GM12878 (cell line): ENCODE data around the gene OR51E2. TPM values are rescaled to one million over a fixed set of nuclear protein-coding genes. Genes with fewer than 3 reads are reported as not detected.

Experiments used
- ATAC-seq: fragments of 200-7000 bp; cut with Tn5 transposase; 3 replicates; pipeline ENCODE4 v1.9.1; 2020; ENCODE audit warnings: mild to moderate bottlenecking, moderate library complexity
- BruUV-seq: library from RNA; stranded (reverse); fragments of 400-500 nt; replicated peaks from 2 replicates; lab custom pipeline; 2021; lab: Mats Ljungman, UMichigan
- CTCF ChIA-PET: fragments of 300-600 bp; sonication (Branson Sonifier 250); formaldehyde crosslinking; extraction: SDS; loops from one replicate; lab custom pipeline; 2021; ENCODE audit warnings: inconsistent platforms; lab: Yijun Ruan, JAX
- POLR2A ChIA-PET: fragments of 350-600 bp; formaldehyde crosslinking; extraction: SDS; loops from one replicate; lab custom pipeline; 2021; ENCODE audit warnings: inconsistent platforms; lab: Charles Lee
- RAD21 ChIA-PET: fragments of 300-600 bp; sonication (Branson Sonifier 250); formaldehyde crosslinking; loops from one replicate; lab custom pipeline; 2023; ENCODE audit warnings: antibody characterized with exemption; ENCODE audit not compliant: unreplicated experiment; lab: Charles Lee
- SMC1A ChIA-PET: fragments of 300-600 bp; sonication (Branson Sonifier 250); formaldehyde crosslinking; loops from one replicate; lab custom pipeline; 2023; ENCODE audit not compliant: unreplicated experiment, uncharacterized antibody; lab: Charles Lee
- DNase-seq: peaks from one replicate; pipeline ENCODE4 v3.0.0-alpha.2; 2011; ENCODE audit warnings: low read depth, low spot score
- FAIRE-seq: peaks from 3 replicates; lab custom pipeline; 2011; peaks lifted over from hg19 to GRCh38; lab: Jason Lieb, UNC
- H2AFZ ChIP-seq: 2 replicates; pipeline ENCODE4 v1.6.0; 2011; ENCODE audit warnings: low read depth, low read length, control low read depth; ENCODE audit not compliant: control insufficient read depth
- H3K27ac ChIP-seq: 2 replicates; pipeline ENCODE4 v1.5.1; 2011; ENCODE audit warnings: control low read depth; ENCODE audit not compliant: control insufficient read depth, insufficient read depth
- H3K27me3 ChIP-seq, 2 experiments: replicated peaks in 1 of 2; 2 replicates each; pipeline versions ENCODE4 v1.6.0 to v1.6.1; 2011; ENCODE audit warnings: low read length in 1 of 2; ENCODE audit not compliant: control insufficient read depth in 2 of 2, insufficient read depth in 2 of 2
- H3K36me3 ChIP-seq, 2 experiments: 2 replicates each; pipeline ENCODE4 v1.5.1; 2011; ENCODE audit warnings: low read length in 1 of 2; ENCODE audit not compliant: control insufficient read depth in 2 of 2, insufficient read depth in 2 of 2
- H3K4me1 ChIP-seq: 2 replicates; pipeline ENCODE4 v1.6.1; 2011; ENCODE audit warnings: mild to moderate bottlenecking, low read length, moderate library complexity, mixed read lengths; ENCODE audit not compliant: control insufficient read depth, insufficient read depth
- H3K4me2 ChIP-seq: 2 replicates; pipeline ENCODE4 v1.6.0; 2011; ENCODE audit warnings: control low read depth; ENCODE audit not compliant: control insufficient read depth, insufficient read depth
- H3K4me3 ChIP-seq: fragments of 200-600 bp; sonication (generic); 2 replicates; pipeline ENCODE4 v1.5.1; 2016
- H3K79me2 ChIP-seq: 2 replicates; pipeline ENCODE4 v1.6.0; 2011; ENCODE audit warnings: low read length; ENCODE audit not compliant: control insufficient read depth, insufficient read depth
- H3K9ac ChIP-seq: 2 replicates; pipeline ENCODE4 v1.8.0; 2011; ENCODE audit warnings: low read length, control low read depth, mixed read lengths; ENCODE audit not compliant: control insufficient read depth, insufficient read depth
- H3K9me3 ChIP-seq: replicated peaks from 3 replicates; pipeline ENCODE4 v1.5.1; 2011; ENCODE audit warnings: mild to moderate bottlenecking, low read length; ENCODE audit not compliant: control insufficient read depth, insufficient read depth
- H4K20me1 ChIP-seq: 2 replicates; pipeline ENCODE4 v1.6.0; 2011; ENCODE audit not compliant: control insufficient read depth, insufficient read depth
- CEBPZ ChIP-seq: fragments of 150-350 bp; IDR thresholded peaks from 2 replicates; pipeline ENCODE4 v1.6.1; 2016; ENCODE audit warnings: low read depth, low read length
- E4F1 ChIP-seq: fragments of 450-650 bp; IDR thresholded peaks from 2 replicates; pipeline ENCODE4 v1.6.1; 2018; ENCODE audit warnings: borderline replicate concordance, mild to moderate bottlenecking; ENCODE audit not compliant: partially characterized antibody
- FOXK2 ChIP-seq: fragments of 450-650 bp; IDR thresholded peaks from 2 replicates; pipeline ENCODE4 v1.6.1; 2017; ENCODE audit warnings: mild to moderate bottlenecking, moderate library complexity
- JUND ChIP-seq: IDR thresholded peaks from 2 replicates; pipeline ENCODE4 v1.6.1; 2012; ENCODE audit warnings: low read depth, mild to moderate bottlenecking, low read length, improper control_type of control experiment, moderate library complexity
- KDM1A ChIP-seq: fragments of 200-600 bp; sonication (generic); IDR thresholded peaks from 2 replicates; pipeline ENCODE4 v1.6.1; 2016; ENCODE audit warnings: borderline replicate concordance
- MLLT1 ChIP-seq: fragments of 450-650 bp; IDR thresholded peaks from 2 replicates; pipeline ENCODE4 v1.6.1; 2016; ENCODE audit warnings: mild to moderate bottlenecking
- PML ChIP-seq: IDR thresholded peaks from 2 replicates; pipeline ENCODE4 v1.6.1; 2012; ENCODE audit warnings: low read length, inconsistent platforms
- SMAD1 ChIP-seq: fragments of 450-650 bp; IDR thresholded peaks from 2 replicates; pipeline ENCODE4 v1.6.1; 2018; ENCODE audit warnings: mild to moderate bottlenecking, low read depth; ENCODE audit not compliant: partially characterized antibody
- STAT1 ChIP-seq: fragments of 450-650 bp; conservative IDR thresholded peaks from 2 replicates; pipeline ENCODE4 v1.6.1; 2014; ENCODE audit warnings: antibody characterized with exemption, mild to moderate bottlenecking
- SUPT20H ChIP-seq: IDR thresholded peaks from 2 replicates; pipeline ENCODE4 v1.6.1; 2011; ENCODE audit warnings: low read depth, mild to moderate bottlenecking, low read length, moderate library complexity, borderline replicate concordance; ENCODE audit not compliant: control insufficient read depth
- SUZ12 ChIP-seq: fragments of 200-600 bp; sonication (generic); IDR thresholded peaks from one replicate; pipeline ENCODE4 v1.6.1; 2018; ENCODE audit warnings: antibody characterized with exemption, mild to moderate bottlenecking; ENCODE audit not compliant: unreplicated experiment
- TBL1XR1 ChIP-seq: IDR thresholded peaks from 2 replicates; pipeline ENCODE4 v1.6.1; 2012; ENCODE audit warnings: low read depth, low read length, improper control_type of control experiment
- WGBS: methylation state at CpG from one replicate; pipeline ENCODE4 v1.1.6; 2016; ENCODE audit warnings: low lambda C conversion rate; ENCODE audit not compliant: insufficient replicate concordance, insufficient coverage; ENCODE audit errors: missing lambda C conversion rate; 5-methylcytosine and 5-hydroxymethylcytosine counted together
- in situ Hi-C: fragments of 300-500 bp; cut with MboI; formaldehyde crosslinking; loops from 9 replicates; pipeline ENCODE4 v1.14.3; 2018; ENCODE audit warnings: mixed read lengths
- intact Hi-C: fragments of 100-400 bp; cut with micrococcal nuclease; formaldehyde crosslinking; loops from one replicate; pipeline ENCODE4 v1.14.2; 2022; ENCODE audit not compliant: unreplicated experiment
- polyA plus RNA-seq, 11 experiments: library from polyadenylated mRNA; depleted of rRNA in 4 of 11; unstranded in 6 of 11; stranded (reverse) in 5 of 11; fragments of >200 nt; fragmentation: Nextera tagmentation in 4 of 11; fragmentation: Illumina TruSeq in 1 of 11; extraction: Ambion mirVana in 4 of 11; extraction: Trizol in 1 of 11; gene quantifications; 1 replicate in 1 of 11; 2 replicates in 10 of 11; pipeline versions ENCODE4 v1.2.1 to v1.2.3, GENCODE V29; 2011 to 2016; ENCODE audit warnings: inconsistent platforms in 2 of 11, missing spikeins in 2 of 11, low read depth in 1 of 11
- total RNA-seq, 4 experiments: library from RNA; depleted of rRNA in 3 of 4; stranded (reverse); fragments of >200 nt in 3 of 4; fragmentation: Illumina TruSeq in 1 of 4; extraction: Trizol in 1 of 4; gene quantifications; 2 replicates each; pipeline versions ENCODE4 v1.2.1 to v1.2.3, GENCODE V29; 2013 to 2021

OR51E2 gene
- total and polyA plus RNA-seq, 10 of the 15 experiments (the other 5 are each of a cell fraction or from before 2014, with no cell fraction given): not detected

- TF ChIP-seq CEBPZ: no peak
- no peak for TF ChIP-seq SMAD1
These were observed 15.6 kb upstream of the OR51E2 start (continued) for GRCh38 chr11:4713241-4713640.

- no peaks in the 10 kb centered on the region for H3K9me3 ChIP-seq
- RAD21 ChIA-PET: no interaction called here
- DNase-seq (no peak), ATAC-seq (no peak), FAIRE-seq (no peak)
- WGBS: 65% methylated on average over 8 of the region's 8 CpGs
- H3K9ac ChIP-seq: no peak overlapping the region
- intact Hi-C loops: loop anchor here (5.0 kb wide), 2 partner anchors 32 to 47 kb away; no protein-coding TSS in a partner anchor
- SMC1A ChIA-PET: interaction anchor here (0.6 to 1.3 kb wide), 3 partner anchors 18 to 504 kb away, joined by 3 read pairs; no protein-coding TSS in a partner anchor
- H2AFZ ChIP-seq: no peak overlapping the region
- no peak overlapping the region for H3K27ac ChIP-seq
- H3K27me3 ChIP-seq: no peaks in the 10 kb centered on the region; a peak in 1 of 4 replicates
- H4K20me1 ChIP-seq: no peaks in the 10 kb centered on the region
- H3K79me2 ChIP-seq: no peaks in the 10 kb centered on the region
- H3K36me3 ChIP-seq: no peaks in the 10 kb centered on the region
- CTCF ChIA-PET: interaction anchor here (1.2 kb wide), 1 partner anchor 12 kb away, joined by 5 read pairs; no protein-coding TSS in a partner anchor
- POLR2A ChIA-PET: no interaction called here
- TF ChIP-seq TBL1XR1 (no peak), SUPT20H (no peak), FOXK2 (no peak), PML (no peak), E4F1 (no peak), JUND (no peak), KDM1A (no peak), SUZ12 (no peak), STAT1 (no peak), MLLT1 (no peak)
- no peak overlapping the region for H3K4me2 ChIP-seq
- H3K4me1 ChIP-seq: no peaks in the 10 kb centered on the region; the same call in 1 of the 2 replicates
- no peak overlapping the region for H3K4me3 ChIP-seq
- no TSS peak for BruUV-seq
- in situ Hi-C loops: no loop called here
These were observed 7.2 kb upstream of the OR51E2 start for GRCh38 chr11:4704790-4705334.
